Ovary (tissue), 3 donors: Measurements from ENCODE around the gene CEP20.
A peak's percentile ranks its signal among the peaks of the same experiment; 100 is the strongest.

Experiments
- POLR2A ChIP-seq: fragments of 450-650 bp; IDR thresholded peaks from one replicate; pipeline ENCODE4 v1.6.1; 2017; ENCODE audit warnings: antibody characterized with exemption, mild to moderate bottlenecking, moderate library complexity
- TF ChIP-seq, protein P1 (sequence below), 3 donors: fragments of 450-650 bp in 2 of 3; fragments of 200-600 bp in 1 of 3; IDR thresholded peaks; one replicate each; pipeline versions ENCODE4 v1.5.1 to v1.8.0; 2016 to 2022; ENCODE audit warnings: antibody characterized with exemption in 3 of 3, mild to moderate bottlenecking in 1 of 3
- donor health status: DM: no; HTN: no; CAD: no.

- TF ChIP-seq, protein P1, sequence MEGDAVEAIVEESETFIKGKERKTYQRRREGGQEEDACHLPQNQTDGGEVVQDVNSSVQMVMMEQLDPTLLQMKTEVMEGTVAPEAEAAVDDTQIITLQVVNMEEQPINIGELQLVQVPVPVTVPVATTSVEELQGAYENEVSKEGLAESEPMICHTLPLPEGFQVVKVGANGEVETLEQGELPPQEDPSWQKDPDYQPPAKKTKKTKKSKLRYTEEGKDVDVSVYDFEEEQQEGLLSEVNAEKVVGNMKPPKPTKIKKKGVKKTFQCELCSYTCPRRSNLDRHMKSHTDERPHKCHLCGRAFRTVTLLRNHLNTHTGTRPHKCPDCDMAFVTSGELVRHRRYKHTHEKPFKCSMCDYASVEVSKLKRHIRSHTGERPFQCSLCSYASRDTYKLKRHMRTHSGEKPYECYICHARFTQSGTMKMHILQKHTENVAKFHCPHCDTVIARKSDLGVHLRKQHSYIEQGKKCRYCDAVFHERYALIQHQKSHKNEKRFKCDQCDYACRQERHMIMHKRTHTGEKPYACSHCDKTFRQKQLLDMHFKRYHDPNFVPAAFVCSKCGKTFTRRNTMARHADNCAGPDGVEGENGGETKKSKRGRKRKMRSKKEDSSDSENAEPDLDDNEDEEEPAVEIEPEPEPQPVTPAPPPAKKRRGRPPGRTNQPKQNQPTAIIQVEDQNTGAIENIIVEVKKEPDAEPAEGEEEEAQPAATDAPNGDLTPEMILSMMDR (IDR thresholded peaks at IDR 0.05) = peak in 2 of 3 donors; percentile 64 to 68
- peak; percentile 41 for TF ChIP-seq POLR2A
These were observed at the start of gene CEP20 for GRCh38 chr16:15888072-15888976.
